WTC11 (cell line): Measurements from ENCODE around the gene PSENEN. TPM values are rescaled to one million over a fixed set of nuclear protein-coding genes. Genes with fewer than 3 reads are reported as not detected.

Experiments
- ATAC-seq: fragments of 200-7000 bp; cut with Tn5 transposase; 2 replicates; pipeline ENCODE4 v1.10.0; 2021; ENCODE audit warnings: mild to moderate bottlenecking, moderate library complexity
- CTCF ChIA-PET: fragments of 300-600 bp; sonication (Branson Sonifier 250); formaldehyde crosslinking; loops from one replicate; lab custom pipeline; 2021; ENCODE audit warnings: antibody characterized with exemption; lab: Charles Lee
- POLR2A ChIA-PET: fragments of 350-600 bp; sonication (Branson Sonifier 250); formaldehyde crosslinking; loops from one replicate; lab custom pipeline; 2021; ENCODE audit warnings: antibody characterized with exemption; lab: Charles Lee
- DNase-seq: peaks from one replicate; pipeline ENCODE4 v3.0.0; 2021; ENCODE audit warnings: low spot score
- H3K27ac Mint-ChIP-seq: 2 replicates; pipeline ENCODE4 v1.8.0; 2021; ENCODE audit warnings: mixed read lengths
- H3K27me3 Mint-ChIP-seq: 2 replicates; pipeline ENCODE4 v1.8.0; 2021; ENCODE audit warnings: low read depth, mild to moderate bottlenecking, moderate library complexity, mixed read lengths
- H3K36me3 Mint-ChIP-seq: 2 replicates; pipeline ENCODE4 v1.8.0; 2021; ENCODE audit warnings: mixed read lengths
- H3K4me1 Mint-ChIP-seq: 2 replicates; pipeline ENCODE4 v1.8.0; 2022; ENCODE audit warnings: mixed read lengths
- H3K4me3 Mint-ChIP-seq: 2 replicates; pipeline ENCODE4 v1.8.0; 2021; ENCODE audit warnings: mild to moderate bottlenecking, moderate library complexity, mixed read lengths
- H3K9me3 Mint-ChIP-seq: 2 replicates; pipeline ENCODE4 v1.8.0; 2021; ENCODE audit warnings: mixed read lengths
- AR ChIP-seq: fragments of 250-450 bp; sonication (Bioruptor Pico); IDR thresholded peaks from 2 replicates; pipeline ENCODE4 v1.9.0; 2021; ENCODE audit warnings: mild to moderate bottlenecking
- ATF2 ChIP-seq: sonication (generic); formaldehyde crosslinking; IDR thresholded peaks from 2 replicates; pipeline ENCODE4 v1.8.1; 2022; ENCODE audit warnings: low read depth, missing genetic modification reagents, borderline replicate concordance
- CTCF ChIP-seq: fragments of 200-600 bp; IDR thresholded peaks from 2 replicates; pipeline ENCODE4 v1.8.0; 2022; ENCODE audit warnings: antibody characterized with exemption
- ELF4 ChIP-seq: sonication (generic); formaldehyde crosslinking; IDR thresholded peaks from 2 replicates; pipeline ENCODE4 v1.8.1; 2022; ENCODE audit warnings: low read depth, mild to moderate bottlenecking, moderate library complexity, missing genetic modification reagents
- EMX1 ChIP-seq: fragments of 250-450 bp; sonication (Bioruptor Pico); IDR thresholded peaks from 2 replicates; pipeline ENCODE4 v1.8.0; 2021; ENCODE audit warnings: mild to moderate bottlenecking
- GRHL2 ChIP-seq: fragments of 250-450 bp; sonication (Bioruptor Pico); IDR thresholded peaks from 2 replicates; pipeline ENCODE4 v1.8.0; 2022; ENCODE audit warnings: mild to moderate bottlenecking, moderate library complexity; ENCODE audit not compliant: insufficient replicate concordance, severe bottlenecking
- JUN ChIP-seq: sonication (generic); formaldehyde crosslinking; IDR thresholded peaks from 2 replicates; pipeline ENCODE4 v1.8.0; 2023; ENCODE audit warnings: mild to moderate bottlenecking, missing genetic modification reagents
- KAT7 ChIP-seq: sonication (generic); formaldehyde crosslinking; IDR thresholded peaks from 2 replicates; pipeline ENCODE4 v1.8.1; 2023; ENCODE audit warnings: missing genetic modification reagents, mild to moderate bottlenecking, borderline replicate concordance
- MLX ChIP-seq: sonication (generic); formaldehyde crosslinking; IDR thresholded peaks from 2 replicates; pipeline ENCODE4 v1.8.1; 2023; ENCODE audit warnings: mild to moderate bottlenecking, missing genetic modification reagents, moderate library complexity
- PRDM15 ChIP-seq: sonication (generic); formaldehyde crosslinking; IDR thresholded peaks from 2 replicates; pipeline ENCODE4 v1.8.0; 2022; ENCODE audit warnings: missing genetic modification reagents
- PRRX2 ChIP-seq: fragments of 250-450 bp; sonication (Bioruptor Pico); IDR thresholded peaks from 2 replicates; pipeline ENCODE4 v1.8.0; 2021; ENCODE audit warnings: mild to moderate bottlenecking
- RELA ChIP-seq: sonication (generic); formaldehyde crosslinking; IDR thresholded peaks from 2 replicates; pipeline ENCODE4 v1.8.1; 2022; ENCODE audit warnings: missing genetic modification reagents, mild to moderate bottlenecking, borderline replicate concordance
- STAT6 ChIP-seq: sonication (generic); formaldehyde crosslinking; conservative IDR thresholded peaks from 2 replicates; pipeline ENCODE4 v1.8.1; 2023; ENCODE audit warnings: mild to moderate bottlenecking, low read depth, missing genetic modification reagents, moderate library complexity
- USF2 ChIP-seq: sonication (generic); formaldehyde crosslinking; IDR thresholded peaks from 2 replicates; pipeline ENCODE4 v1.8.1; 2023; ENCODE audit warnings: mild to moderate bottlenecking, missing genetic modification reagents, moderate library complexity
- ZNF138 ChIP-seq: sonication (generic); formaldehyde crosslinking; conservative IDR thresholded peaks from 2 replicates; pipeline ENCODE4 v1.8.1; 2022; ENCODE audit warnings: mild to moderate bottlenecking, moderate library complexity, missing genetic modification reagents
- ZNF396 ChIP-seq: fragments of 250-450 bp; sonication (Bioruptor Pico); IDR thresholded peaks from 2 replicates; pipeline ENCODE4 v1.8.0; 2021; ENCODE audit warnings: mild to moderate bottlenecking, moderate library complexity, borderline replicate concordance
- ZNF425 ChIP-seq: fragments of 250-450 bp; sonication (Bioruptor Pico); conservative IDR thresholded peaks from 2 replicates; pipeline ENCODE4 v1.9.0; 2021; ENCODE audit warnings: mild to moderate bottlenecking
- ZNF671 ChIP-seq: fragments of 250-450 bp; sonication (Bioruptor Pico); IDR thresholded peaks from 2 replicates; pipeline ENCODE4 v1.8.0; 2021; ENCODE audit warnings: mild to moderate bottlenecking
- ZSCAN18 ChIP-seq: fragments of 250-450 bp; sonication (Bioruptor Pico); IDR thresholded peaks from 2 replicates; pipeline ENCODE4 v2.1.2; 2022; ENCODE audit warnings: mild to moderate bottlenecking, moderate library complexity
- total RNA-seq: library from RNA; stranded (reverse); gene quantifications from 3 replicates; pipeline ENCODE4 v1.2.3, GENCODE V29; 2021

Gene PSENEN
- total RNA-seq, 1 experiment from 2014 or later: 80.3 TPM

- Mint-ChIP-seq H3K4me1 (no peaks in the 10 kb centered on the region; the same call in 1 of the 2 replicates), H3K9me3 (peaks cover 5% of the 10 kb centered on the region), H3K36me3 (no peaks in the 10 kb centered on the region), H3K27me3 (peaks cover 46% of the 10 kb centered on the region), H3K4me3 (no peak within 1 kb of the TSS), H3K27ac (no peak within 1 kb of the TSS)
- POLR2A ChIA-PET: interaction anchor here (3.1 kb wide), 1 partner anchor 9 kb away, joined by 14 read pairs; no protein-coding TSS in a partner anchor
- peak; percentile 83 for DNase-seq
- peak; percentile 54 for ATAC-seq
- CTCF ChIA-PET: interaction anchor here (1.2 to 2.8 kb wide), 3 partner anchors 10 to 146 kb away, joined by 4 to 16 read pairs (median 15); no protein-coding TSS in a partner anchor
- TF ChIP-seq USF2 (peak; percentile 79), PRRX2 (no peak), AR (CRISPR knock-in tag) (no peak), PRDM15 (CRISPR knock-in tag) (peak; percentile 75), ELF4 (CRISPR knock-in tag) (0 out of 2 replicates have a peak, but pooled peaks have one; percentile 35), ZNF425 (CRISPR knock-in tag) (no peak), STAT6 (no peak), CTCF (no peak), ZSCAN18 (CRISPR knock-in tag) (no peak), JUN (CRISPR knock-in tag) (peak; percentile 97), EMX1 (CRISPR knock-in tag) (no peak), ZNF671 (CRISPR knock-in tag) (no peak), MLX (CRISPR knock-in tag) (no peak), RELA (peak; percentile 93), GRHL2 (CRISPR knock-in tag) (no peak), ZNF138 (CRISPR knock-in tag) (peak; percentile 86), ATF2 (CRISPR knock-in tag) (peak; percentile 90; the same call in 1 of the 2 replicates), ZNF396 (CRISPR knock-in tag) (no peak), KAT7 (no peak)
These were observed 41.2 kb upstream of the PSENEN start, which contains the start of gene ZBTB32 for GRCh38 chr19:35704218-35704617. Gene ZBTB32, plus strand, starts transcription at chr19:35704558. Its CDS starts 10,069 bp downstream, at chr19:35714627.
